ENCODE results near the gene PLCD3.

Gene PLCD3

DNA sequence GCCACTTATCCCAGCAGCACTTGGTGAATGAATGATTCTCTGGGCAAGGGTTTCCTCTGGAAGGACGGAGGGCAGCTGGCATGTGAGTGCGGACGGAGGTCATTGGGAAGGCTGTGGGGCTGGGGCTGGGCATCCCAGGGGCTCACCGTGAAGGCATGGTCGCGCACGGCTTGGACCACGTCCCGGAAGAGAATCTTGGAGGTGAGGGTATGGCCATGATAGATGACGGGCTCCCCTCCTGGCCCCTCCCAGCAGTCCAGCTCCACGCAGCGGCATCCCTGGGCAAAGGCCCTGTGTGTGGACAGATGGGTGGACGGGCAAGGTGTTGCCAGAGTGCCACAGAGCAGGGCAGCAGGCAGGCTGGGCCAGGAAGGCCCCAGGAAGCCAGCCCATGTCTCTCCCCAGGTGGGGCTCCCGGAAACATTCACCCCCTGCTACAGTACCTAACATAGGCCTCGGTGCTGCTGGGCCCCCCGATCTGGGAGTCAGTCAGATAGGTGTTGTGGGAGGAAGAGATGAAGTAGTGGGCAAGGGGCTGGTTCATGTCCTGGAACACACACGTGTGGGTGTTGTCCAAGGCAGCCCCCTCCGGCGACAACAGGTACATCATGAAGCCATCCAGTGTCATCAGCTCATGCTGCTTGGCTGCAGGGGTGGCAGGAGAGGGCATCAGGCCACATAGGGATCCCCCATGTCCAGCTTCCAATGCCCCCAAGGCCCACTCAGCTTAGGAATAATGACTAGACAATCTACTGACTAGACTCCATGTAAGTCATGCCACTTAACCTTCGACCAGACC, 14.3 kb downstream of the PLCD3 start:
- DNase-seq (ENCODE audit: low read depth in 3 of 3) = no peak

GRCh38 chr17:45117334-45117733, 15.0 kb downstream of the PLCD3 start:
- DNase-seq (ENCODE audit: low read depth in 3 of 3) = no peak

DNA sequence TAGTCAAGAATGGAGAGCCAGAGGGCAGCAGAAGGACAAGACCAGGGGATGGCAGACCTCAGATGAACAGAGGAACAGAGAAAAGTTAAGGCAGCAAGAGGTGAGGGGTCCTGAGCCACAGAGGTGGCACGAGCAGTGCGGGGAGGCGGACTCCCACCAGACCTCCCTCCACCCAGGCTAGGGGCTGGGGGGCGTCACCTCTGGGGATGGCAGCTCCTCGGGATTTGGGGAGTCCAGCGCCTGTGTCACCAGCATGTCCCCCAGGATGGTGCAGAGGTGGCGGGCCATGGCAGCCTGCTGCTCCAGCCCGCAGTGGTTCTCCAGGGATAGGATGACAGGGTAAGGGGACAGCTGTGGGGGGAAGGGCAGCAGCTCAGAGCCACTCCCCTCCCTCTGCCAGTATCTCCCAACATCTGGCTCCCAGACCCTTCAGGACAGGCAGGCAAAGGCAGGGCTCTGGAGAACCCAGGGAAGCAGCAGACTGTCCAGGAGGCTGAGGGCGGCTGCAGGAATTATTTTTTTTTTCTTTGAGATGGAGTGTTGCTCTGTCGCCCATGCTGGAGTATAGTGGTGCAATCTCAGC, 15.8 kb downstream of the PLCD3 start:
- DNase-seq (ENCODE audit: low read depth in 3 of 3) = no peak

DNA sequence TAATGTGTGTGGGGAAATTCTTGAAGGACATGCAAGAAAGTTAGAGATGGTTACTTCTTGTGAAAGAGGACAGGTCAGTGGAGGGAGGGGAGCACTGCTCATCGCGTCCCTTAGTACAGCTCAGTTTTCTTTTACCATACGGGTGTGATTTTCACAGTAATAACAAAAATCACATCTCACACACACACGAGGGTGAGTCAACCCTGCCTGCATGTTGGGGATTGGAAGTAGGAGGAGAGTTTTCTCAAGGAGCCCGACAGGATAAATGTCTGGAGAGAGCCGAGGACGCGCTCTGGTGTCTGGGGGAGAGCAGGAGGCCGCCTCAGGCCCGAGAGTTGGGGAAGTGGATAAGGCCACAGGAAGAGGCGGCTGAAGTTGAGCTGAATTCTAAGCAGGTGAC, 16.4 kb downstream of the PLCD3 start:
- no peak for DNase-seq (ENCODE audit: low read depth in 3 of 3)

DNA sequence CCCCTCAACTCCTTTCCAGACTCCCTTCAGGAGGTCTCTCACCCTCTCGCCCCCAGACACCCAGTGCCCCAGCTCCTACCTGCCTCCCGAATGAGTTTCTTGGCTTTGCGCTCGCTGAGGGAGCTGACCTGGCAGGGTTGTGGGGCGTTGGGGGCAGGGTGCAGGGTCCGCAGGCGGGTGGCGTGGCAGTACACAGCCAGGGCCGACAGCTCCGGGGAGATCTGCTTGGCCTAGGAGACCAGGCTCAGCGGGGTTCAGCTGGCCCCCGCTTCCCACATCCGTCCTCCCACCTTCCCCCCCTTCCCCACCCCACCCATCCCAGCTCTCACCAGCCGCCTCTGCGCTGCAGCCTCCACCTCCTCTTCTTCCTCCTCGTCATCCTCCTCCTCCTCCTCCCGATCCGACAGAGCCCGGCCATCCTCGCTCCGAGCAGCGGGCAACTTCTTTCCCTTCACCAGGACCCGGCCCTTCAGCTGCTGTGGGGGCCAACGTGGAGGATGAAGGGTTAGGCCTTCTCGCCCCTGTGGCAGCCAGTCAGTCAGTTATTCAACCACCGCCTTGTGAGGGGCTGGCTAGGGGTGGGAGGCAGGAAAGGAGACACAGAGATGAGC, 17.2 kb downstream of the PLCD3 start:
- no peak for DNase-seq (ENCODE audit: low read depth in 3 of 3)

DNA sequence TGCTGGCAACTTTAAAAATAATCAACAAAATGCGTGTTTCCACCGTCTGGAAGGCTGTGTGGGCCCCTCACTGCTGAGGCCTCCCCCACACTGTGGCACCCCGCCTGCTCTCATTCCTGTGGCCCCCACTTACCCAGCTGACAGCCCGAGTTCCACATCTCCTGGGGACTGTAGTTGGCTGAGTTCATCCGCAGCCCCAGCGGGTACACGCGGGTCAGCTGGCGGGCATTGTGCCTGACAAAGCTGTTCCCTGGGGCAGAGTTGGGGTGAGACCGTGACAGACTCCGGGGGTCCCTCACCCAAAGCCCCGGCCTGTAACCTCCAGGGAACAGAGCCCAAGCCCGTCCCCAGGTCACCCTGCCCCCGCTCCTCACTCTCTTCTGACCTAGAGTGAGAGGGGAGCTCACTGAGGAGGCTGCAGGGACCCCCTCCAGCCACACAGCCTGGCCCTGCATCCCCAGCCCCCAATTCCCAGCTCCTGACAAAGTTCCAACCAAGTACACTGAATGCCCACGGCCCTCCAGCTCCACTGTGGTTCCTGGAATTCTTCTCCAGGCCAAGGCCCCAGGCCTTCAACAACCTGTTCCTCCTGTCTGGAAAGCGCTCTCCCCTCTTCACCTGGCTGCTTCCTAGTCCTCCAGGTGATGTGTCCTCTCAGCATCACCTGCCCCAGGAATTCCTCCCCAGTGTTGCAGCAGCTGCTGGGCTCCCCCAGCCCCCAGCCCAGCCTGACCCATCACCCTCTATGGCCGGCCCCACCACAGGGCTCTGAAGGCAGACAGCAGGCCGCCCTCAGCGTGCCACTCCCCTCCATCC, 18.0 kb downstream of the PLCD3 start:
- no peak for DNase-seq (ENCODE audit: low read depth in 3 of 3)

- DNase-seq (ENCODE audit: low read depth in 3 of 3) = no peak
Observed at GRCh38 chr17:45113424-45113754, 18.9 kb downstream of the PLCD3 start.

GRCh38 chr17:45112559-45113423, 19.5 kb downstream of the PLCD3 start:
- DNase-seq (ENCODE audit: low read depth in 3 of 3) = no peak

DNA sequence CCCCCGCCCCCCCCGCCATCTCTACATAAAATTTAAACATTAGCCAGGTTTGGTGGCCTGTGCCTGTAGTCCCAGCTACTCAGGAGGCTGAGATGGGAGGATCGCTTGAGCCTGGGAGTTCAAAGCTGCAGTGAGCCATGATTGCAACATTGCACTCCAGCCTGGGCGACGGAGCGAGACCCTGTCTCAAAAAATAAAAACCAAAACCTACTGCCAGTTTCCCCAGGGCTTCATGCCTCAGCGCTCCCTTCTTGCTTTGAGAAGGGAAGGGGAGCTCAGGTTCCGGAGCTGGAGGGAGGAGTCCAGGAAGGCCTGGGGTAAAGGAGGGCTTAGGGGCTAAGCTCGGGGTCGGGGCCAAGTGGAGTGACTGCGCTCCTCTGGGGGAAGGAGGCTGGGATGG, 20.5 kb downstream of the PLCD3 start:
- DNase-seq (ENCODE audit: low read depth in 3 of 3) = no peak

GRCh38 chr17:45110676-45111611, 21.4 kb downstream of the PLCD3 start:
- DNase-seq (ENCODE audit: low read depth in 3 of 3) = no peak

GRCh38 chr17:45108595-45109521, 23.5 kb downstream of the PLCD3 start:
- no peak for DNase-seq (ENCODE audit: low read depth in 3 of 3)

GRCh38 chr17:45108051-45108450, 24.3 kb downstream of the PLCD3 start:
- DNase-seq (ENCODE audit: low read depth in 3 of 3) = no peak

- DNase-seq (ENCODE audit: low read depth in 3 of 3) = no peak
Observed at GRCh38 chr17:45107293-45108010, 24.9 kb downstream of the PLCD3 start.

- no peak for DNase-seq (ENCODE audit: low read depth in 3 of 3)
Observed at GRCh38 chr17:45106582-45106981, 25.7 kb downstream of the PLCD3 start.

DNA sequence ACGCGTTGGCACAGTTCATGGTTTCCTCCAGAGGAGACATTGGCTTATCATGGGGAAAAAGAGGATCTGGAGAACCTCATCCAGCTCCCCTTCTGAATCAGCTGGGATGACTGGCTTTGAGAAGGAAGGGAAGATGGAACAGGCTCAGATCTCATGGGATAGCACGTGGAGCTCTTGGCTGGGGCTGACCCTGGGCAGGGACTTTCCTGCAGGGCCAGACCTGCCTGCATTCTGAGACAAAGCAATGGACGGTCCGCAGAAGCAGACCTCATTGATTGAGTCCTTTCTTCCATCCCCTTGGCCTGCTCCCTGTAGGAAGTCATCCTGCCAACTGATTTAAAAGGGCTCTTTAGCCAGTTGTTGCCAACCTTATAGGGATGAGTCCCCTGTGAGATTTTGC, 26.2 kb downstream of the PLCD3 start:
- no peak for DNase-seq (ENCODE audit: low read depth in 3 of 3)

- DNase-seq (ENCODE audit: low read depth in 3 of 3) = no peak
Observed at GRCh38 chr17:45104907-45105624, 27.2 kb downstream of the PLCD3 start.

- DNase-seq (ENCODE audit: low read depth in 3 of 3) = no peak
Observed at GRCh38 chr17:45104497-45104896, 27.8 kb downstream of the PLCD3 start.

DNA sequence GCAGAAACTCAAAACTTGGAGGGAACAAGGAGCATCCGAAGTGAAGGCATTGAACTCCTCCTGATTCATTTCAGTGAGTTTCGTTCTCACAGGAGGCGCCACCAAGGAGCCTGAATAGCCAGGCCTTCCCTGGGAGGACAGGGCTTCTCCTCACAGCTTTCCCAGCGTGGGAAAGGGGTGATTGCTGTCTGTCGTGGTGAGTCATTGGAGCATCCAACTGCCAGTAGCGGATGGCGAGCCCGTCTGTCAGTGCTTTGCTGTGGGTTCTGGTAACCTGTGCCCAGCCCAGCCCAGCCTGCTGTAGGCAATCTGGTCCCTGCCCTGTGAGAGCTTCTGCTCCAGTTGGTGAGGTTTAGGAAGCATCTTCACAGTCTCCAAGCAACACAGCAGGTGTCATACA, 28.3 kb downstream of the PLCD3 start:
- no peak for DNase-seq (ENCODE audit: low read depth in 3 of 3)
